WI38 (cell line): ENCODE results near the gene CKAP2L.
A peak's percentile ranks its signal among the peaks of the same experiment; 100 is the strongest.

Source experiments
- H3K4me3 ChIP-seq: 2 replicates; pipeline ENCODE4 v1.5.1; 2011; ENCODE audit warnings: low read depth, mild to moderate bottlenecking, control low read depth, low read length
- CTCF ChIP-seq: IDR thresholded peaks from 2 replicates; pipeline ENCODE4 v1.5.1; 2012; ENCODE audit warnings: low read depth, mild to moderate bottlenecking, control low read depth, low read length

The CKAP2L gene

GRCh38 chr2:112750560-112750843 is 13.9 kb downstream of the CKAP2L start:
- H3K4me3 ChIP-seq: no peak overlapping the region
- no peak for TF ChIP-seq CTCF

DNA sequence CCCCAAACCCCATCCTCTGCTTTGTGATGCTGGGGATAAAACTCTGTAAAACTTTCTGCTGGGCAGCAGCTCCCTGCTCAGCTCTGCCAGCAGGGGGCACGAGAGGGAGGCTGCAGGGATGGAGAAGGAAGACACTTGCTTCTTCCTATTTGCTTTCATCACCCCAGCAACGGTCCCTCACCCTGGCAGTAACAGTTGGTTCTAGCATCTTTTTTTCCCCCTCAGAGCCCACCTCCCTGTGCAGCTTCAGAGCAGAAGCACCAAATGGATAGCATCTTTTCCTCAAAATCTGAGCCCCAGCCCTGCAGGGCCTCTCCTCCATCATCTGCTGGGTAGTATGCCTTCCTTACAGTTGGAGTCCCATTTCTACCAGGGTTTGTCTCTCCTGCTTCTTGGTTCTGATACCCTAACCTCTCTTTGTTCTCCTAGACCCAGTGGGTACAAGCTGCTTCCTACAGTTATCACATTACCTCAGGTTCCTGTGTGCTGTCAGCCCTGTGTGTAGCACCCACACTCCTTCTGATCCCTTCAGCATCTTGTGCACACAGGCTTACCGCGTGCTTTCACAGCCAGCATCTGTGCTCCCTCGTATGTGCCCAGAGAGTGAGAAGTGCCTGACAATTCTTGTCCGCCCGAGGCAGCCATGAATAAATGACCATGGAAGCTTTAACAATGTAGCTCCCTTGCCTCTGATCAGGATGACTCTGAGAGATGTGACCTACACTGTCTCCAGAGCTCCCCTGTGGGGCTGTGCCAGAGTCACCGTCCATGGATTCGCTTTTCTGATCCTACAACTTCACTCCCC is 14.5 kb downstream of the CKAP2L start:
- no peak overlapping the region for H3K4me3 ChIP-seq

GRCh38 chr2:112740527-112740926 is 23.9 kb downstream of the CKAP2L start:
- H3K4me3 ChIP-seq: no peak overlapping the region
- no peak for TF ChIP-seq CTCF

More for the DNA sequence above, 14.5 kb downstream of the CKAP2L start:
- peak; percentile 97 for TF ChIP-seq CTCF

GRCh38 chr2:112737542-112738232 is 26.7 kb downstream of the CKAP2L start:
- no peak overlapping the region for H3K4me3 ChIP-seq
- no peak for TF ChIP-seq CTCF

GRCh38 chr2:112733871-112734270 is 30.5 kb downstream of the CKAP2L start:
- TF ChIP-seq CTCF: no peak

GRCh38 chr2:112733456-112733855 is 31.0 kb downstream of the CKAP2L start:
- TF ChIP-seq CTCF: no peak
- no peak overlapping the region for H3K4me3 ChIP-seq

More at GRCh38 chr2:112733871-112734270, 30.5 kb downstream of the CKAP2L start:
- no peak overlapping the region for H3K4me3 ChIP-seq

DNA sequence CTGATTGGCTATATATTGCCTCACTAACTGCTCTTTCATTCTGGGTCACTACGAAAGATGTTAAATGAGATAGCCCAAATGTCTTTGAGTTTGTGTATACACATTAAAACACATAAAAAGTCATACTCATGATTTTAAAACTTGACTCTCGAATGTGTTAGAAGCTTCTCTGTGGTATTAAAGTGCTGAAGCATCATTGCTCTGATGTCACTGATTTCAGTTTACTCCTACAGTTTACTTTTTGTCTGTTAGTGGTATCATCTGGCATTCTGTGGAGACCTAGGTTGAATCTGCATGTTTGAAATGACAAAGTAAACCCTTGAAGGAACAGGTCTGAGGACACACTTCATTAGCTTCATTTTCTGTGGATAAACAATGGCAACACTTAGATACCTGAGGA is 32.9 kb downstream of the CKAP2L start:
- no peak for TF ChIP-seq CTCF
- no peak overlapping the region for H3K4me3 ChIP-seq
